ENCODE data around the gene RAD9B.
"Not testable (repeated sequence)": the region's sequence is repeated elsewhere in the genome, so short reads cannot be mapped to it uniquely, and the experiment has no call there.

RAD9B gene

DNA sequence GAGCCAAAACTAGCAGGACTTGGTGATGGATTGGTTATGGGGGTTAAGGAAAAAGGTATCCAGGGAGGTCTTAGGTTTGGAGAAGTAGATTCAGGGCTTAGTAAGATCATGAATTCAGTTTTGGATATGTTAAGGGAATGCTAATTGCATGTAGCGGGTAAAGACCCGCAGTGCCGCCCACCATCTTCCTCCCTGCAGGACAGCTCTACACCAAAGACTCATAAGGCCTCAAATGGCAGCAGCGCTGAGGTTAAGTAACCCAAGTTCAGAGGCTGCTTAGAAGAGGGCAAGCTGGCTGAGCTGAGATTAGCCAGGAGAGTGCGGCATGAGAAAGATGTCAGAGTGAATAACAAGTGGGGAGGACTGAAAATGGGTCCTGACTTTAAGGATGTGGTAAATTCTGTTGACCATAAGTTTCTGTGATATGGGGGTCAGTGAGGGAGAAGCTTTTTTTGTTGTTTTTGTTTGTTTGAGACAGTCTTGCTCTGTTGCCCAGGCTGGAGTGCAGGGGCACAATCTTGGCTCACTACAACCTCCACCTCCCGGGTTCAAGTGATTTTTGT, 26.2 kb downstream of the RAD9B start:
- DNase-seq (ENCODE audit: low read depth), result no peak

DNA sequence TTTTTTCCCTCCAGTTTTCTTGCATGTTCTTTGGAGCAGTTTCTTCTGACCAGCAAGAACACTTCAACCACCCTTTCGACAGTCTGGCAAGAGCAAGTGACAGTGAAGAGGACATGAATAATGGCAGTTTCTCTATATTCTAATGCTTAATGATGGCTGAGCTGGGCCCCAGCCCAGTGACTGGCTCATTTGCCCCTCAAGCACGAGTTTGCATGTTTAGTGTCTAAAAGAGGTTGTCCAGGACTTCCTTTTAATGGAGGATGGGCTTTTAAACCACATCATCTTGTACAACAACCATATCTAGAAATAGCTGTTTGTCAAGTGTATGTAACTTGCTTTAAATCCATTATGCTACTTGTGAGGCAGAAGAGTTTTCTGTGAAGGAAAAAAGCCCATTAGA, 28.4 kb downstream of the RAD9B start:
- no peak for DNase-seq (ENCODE audit: low read depth)

DNA sequence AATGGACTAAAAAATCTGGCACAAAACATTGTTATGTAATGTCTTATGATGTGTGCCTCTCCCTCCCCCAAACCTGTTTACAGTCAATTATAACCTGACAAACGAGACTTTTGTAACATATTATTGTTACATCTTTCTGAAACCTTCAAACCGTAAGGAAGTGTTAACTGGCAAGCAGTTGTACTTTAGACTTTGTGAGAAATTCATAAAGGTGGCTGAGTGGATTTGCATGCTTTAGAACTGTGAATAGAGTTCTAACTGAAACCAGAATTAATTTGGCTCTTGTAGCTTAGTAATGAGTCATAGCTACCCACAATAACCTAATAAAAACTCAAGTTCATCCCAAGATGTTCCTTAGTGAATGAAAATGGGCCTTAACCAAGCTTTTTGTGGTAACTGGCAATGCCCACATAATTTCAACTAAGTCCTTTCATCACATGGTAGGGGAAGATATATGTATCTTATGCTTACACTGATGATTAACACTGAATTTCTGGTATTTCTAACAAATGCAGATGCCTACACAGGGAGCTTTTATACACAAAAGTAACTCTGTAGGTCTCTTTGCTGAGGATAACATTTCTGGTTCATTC, 29.7 kb downstream of the RAD9B start:
- DNase-seq (ENCODE audit: low read depth), result no peak

DNA sequence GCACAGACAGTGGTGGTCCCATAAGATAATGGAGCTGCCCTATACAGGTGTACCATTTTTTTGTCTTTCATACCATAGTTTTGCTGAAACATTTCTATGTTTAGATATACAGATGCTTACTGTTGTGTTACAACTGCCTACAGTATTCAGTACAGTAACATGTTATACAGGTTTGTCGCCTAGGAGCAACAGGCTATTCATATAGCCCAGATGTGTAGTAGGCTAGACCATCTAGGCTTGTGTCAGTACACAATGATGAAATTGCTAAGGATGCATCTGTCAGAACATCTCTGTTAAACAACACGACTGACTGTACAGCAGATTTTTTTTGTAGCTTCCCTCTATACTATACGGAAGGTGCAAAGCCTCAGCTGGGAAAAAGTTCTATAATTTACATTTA, 30.5 kb downstream of the RAD9B start:
- no peak for DNase-seq (ENCODE audit: low read depth)

DNA sequence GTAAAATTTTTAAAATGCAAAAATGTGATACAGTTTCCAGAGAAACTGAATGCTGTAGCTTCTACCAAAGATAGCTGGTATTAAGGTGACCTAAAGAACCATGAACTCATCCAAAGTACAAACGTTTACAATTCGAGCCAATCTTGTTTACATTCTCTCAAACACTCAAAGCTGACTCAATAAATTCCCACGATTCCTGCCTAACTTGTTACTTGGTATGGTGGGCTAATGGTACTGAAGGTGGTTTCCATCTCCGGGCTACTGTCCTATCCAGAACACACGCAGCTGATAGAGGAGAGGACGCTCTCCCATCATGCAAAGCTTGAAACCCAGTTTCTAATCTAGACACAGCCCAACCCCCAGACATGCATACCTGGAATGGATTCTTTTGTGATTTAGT, 31.5 kb downstream of the RAD9B start:
- no peak for DNase-seq (ENCODE audit: low read depth)

DNA sequence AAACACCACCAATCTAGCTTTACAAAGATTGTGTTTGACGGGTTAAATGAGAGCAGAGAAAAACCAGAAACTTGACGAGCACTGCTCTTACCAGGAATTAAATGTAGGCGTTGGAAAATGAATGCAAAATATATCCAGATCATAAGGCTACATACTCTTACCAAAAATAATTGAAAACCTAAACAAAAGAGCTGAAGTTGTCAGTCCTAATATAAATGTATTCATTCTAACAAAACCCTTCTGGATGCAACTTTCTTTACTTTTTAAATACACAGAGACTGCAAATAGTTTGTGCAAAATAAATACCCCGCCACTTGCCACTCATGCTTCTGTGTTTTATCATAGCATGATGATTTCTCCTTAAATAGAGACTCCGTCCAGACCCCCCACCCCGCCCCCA, 32.7 kb downstream of the RAD9B start:
- DNase-seq (ENCODE audit: low read depth), result no peak

DNA sequence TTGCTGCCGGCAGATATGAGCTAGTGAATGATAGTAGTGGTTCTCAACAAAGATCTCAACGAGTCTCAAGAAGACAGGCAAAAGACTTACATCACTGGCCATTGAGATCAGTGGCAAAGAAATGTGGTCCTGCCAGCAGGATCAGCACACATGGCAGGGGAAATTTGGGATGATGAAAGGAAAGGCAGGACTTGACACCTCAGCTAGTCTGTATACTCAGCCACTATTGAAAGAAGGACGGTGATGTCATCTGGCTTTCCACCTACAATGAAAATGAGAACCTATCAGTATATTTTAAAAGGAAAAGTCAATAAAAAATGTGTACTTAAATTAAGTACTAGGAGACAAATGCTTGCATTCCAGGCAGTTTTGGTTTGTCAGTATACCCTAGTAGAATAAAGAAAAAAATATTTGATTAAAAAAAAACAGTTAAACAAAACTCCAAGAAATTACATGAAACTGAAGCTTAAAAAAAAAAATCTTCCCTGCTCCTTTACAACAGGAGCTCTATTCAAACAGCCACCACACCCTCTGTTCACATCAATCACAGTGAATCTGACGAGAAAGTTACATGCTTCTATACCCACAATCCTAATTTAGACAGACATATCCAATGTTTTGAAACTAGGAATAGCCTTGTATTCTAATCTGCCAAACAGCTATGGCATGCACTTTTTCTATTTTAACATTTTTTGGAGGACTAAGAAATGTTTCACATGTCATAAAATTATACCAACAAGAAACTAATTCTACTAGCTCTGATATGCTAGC, 34.9 kb downstream of the RAD9B start:
- DNase-seq (ENCODE audit: low read depth), result no peak

DNA sequence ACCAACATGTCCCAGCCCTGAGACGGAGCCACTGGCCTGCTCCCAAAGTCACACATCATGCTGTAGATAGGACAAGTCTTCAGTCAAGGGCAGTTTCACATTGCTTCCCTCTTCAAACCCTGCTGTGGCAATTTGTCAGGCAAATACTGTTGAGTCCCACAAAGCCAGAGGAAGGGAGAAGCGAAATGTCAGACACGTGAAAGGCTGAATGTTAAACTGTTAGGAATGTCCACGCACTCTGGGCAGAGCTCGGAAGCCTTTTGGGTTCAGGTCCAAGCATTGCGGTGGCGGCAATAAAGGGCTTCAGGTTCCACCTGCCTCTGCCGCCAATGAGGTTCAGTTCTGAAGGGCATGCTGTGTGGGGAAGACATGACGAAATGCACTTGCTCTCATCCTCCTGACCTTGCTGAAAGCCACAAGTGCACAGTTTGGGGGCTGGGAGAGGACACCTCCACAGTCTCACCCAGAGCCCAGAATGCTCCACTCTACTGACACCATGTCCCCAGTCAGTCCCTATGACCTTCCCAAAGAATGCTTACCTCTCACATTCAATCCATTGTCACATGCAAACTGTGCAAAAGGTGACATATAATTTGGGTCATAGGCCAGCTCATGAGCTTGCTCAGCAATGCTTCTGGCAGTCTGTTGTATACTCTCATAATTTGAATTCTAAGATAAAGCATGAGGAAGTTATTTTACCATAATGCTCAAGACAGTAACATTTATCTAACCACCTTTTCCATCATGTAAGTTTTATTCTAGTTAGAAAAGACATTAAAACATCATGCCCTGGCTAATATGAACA, 35.7 kb downstream of the RAD9B start:
- DNase-seq (ENCODE audit: low read depth), result no peak

DNA sequence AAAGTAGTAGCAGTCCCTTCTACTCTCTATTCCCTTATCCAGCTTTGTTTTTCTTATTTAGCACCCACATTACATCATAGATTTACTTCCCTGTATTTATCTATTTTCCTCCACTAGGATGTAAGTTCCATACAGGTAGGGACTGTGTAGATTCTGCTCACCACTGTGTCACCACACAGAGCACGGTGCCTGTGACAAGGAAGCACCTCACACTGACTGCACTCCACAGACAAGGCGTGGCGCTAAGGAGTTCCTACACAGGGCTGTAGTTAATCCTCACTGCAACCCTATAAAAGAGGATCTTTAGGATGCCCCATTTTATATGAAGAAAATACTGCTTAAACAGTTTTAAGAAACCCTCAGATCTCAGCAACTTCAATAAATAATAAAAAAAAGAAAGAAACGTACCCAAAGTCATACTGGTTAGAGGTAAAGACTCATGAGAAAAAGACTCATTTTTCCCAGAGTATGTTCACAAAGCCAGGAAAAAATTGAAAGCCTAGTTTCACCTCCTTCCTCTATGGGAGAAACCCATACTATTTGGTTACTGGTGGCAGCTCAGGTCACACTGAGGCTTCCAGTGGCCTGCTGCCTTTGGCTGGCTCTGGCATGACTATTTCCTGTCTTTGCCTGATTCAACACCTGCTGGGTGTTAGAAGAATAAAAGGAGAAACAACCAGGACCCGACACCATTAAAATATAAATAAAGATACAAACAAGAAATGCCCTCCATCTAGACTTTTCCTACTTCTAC, 36.9 kb downstream of the RAD9B start:
- no peak for DNase-seq (ENCODE audit: low read depth)

DNA sequence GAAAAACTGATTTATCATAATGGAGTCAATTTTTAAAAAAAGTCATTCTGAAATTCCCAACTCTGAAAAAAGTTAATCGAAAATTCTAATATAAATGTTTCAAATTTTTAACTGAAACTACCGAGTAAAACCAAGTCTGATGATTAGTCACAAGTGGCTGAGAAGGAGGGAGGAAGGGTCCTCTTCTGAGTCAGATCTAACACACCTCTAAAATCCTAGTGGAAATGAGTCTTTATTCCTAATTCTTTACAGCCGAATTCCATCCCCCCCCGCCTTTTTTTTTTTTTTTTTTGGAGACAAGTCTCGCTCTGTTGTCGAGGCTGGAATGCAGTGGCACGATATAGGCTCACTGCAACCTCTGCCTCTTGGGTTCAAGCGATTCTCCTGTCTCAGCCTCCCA, 37.9 kb downstream of the RAD9B start:
- DNase-seq (ENCODE audit: low read depth), result no peak

DNA sequence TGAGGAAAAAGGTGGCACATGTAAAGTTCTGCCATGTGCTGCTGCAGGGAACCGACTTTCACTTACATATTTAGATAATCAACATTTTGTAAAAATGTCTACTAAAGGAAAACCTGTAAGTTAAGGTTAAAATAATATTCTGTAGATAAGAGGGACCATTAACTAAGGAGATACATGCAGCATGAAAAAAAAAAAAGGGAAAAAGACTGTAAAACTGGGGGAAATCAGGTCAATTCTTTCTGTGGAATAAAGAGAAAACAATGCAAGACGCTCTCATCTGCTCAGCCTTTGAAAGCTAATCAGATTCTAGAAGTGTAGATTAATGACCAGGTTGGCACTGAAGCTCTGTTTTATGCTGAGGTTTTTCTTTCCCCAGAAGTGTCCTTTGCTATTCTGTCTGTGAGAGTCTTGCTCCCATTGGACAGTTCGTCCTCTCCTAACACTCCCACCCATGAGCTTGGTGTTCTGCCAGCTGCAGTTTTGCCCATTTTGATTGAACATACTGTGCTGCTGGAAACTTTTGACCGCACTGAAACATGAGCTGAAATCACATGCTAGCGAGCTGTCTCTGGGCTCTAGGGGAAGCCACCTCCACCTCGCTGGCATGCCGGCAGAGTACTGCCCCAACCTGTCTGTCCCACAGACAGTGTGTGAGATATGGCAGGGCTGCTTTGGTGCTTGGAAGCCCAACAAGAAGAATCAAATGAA, 41.3 kb downstream of the RAD9B start:
- no peak for DNase-seq (ENCODE audit: low read depth)

DNA sequence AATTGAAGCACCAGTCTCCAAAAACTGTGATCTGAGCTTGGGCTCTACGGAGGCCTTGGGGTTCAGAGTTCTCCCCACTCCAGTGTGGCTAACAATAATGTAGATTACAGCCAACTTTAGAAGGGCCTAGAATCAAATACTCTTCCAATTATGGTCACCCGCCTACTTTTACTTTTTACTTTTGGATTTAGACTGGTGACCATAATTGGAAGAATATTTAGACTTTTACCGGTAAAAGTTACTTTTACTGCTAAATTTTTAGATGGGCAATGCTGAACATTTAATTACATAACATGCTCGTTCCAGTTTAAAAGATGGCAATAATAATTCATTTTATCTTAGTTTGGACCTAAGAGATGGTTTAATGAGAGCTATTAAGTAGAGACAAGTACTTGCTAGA, 41.8 kb downstream of the RAD9B start:
- no peak for DNase-seq (ENCODE audit: low read depth)

DNA sequence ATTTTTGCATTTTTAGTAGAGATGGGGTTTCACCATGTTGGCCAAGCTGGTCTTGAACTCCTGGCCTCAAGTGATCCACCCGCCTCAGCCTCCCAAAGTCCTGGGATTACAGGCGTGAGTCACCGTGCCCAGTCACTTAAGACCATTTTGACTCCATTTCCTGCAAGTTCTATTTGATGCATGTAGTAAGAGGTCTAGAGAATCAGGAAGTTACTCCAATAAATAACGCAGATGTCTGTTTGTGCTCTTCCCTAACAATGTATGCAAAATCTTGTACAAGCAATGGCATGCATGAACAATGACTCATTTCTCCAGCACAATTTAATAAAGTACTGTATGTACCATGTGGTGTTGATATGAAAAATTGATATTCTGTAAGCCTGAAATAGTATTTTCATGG, 43.1 kb downstream of the RAD9B start:
- not testable (repeated sequence) for DNase-seq (ENCODE audit: low read depth)

DNA sequence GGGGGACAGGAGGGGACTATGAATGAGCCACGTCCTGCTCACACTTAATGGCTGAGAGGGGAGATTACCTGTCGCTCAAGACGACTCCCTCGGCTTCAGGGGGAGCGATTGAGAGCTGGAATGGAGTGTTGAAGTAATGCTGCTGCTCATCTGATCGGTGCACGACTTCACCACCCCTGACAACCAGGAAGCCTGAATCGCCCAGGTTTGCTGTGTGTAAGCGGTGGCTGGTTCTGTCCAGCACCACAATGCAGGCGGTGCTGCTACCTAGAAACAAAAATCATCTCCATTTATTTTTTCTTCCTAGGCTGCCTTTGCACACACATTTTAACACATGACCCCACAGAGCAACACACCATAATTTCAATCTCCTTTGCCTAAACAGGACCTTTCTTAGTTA, 43.7 kb downstream of the RAD9B start:
- DNase-seq (ENCODE audit: low read depth), result no peak

DNA sequence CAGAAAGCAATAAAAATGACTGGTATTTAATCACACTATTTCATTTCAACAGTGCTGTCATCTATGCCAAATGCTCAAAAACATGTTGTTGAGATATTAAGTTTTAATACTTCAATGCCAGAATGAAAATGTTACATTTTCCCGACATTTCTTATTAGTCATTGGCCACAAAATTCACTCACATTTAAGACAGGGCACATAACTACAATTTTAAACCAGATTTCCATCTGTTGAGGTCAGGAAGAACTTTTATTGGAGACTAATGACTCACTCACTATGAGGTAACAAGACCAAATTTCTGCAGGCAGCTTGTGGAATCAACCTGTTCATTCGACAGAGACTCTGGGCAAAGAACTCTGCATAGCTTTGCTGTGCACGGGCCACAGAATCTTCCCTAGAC, 44.2 kb downstream of the RAD9B start:
- DNase-seq (ENCODE audit: low read depth), result peak; percentile 81

DNA sequence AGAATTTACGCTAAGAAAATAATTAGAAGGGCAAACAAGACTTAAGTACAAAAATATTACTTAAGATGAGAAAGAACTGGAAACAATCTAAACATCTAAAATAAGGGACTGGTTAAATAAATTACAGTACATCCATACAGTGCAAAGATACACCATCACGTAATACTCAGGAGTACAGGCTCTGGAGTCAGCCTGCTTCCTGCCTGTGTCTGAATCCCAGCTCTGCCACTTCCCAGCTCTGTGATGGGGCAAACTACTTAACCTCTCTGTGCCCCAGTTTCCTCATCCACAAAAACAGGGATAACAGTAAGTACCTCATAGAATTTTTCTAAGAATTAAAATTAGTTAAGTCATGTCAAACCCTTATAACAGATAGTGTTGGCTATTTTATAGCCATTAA, 45.0 kb downstream of the RAD9B start:
- DNase-seq (ENCODE audit: low read depth), result no peak

DNA sequence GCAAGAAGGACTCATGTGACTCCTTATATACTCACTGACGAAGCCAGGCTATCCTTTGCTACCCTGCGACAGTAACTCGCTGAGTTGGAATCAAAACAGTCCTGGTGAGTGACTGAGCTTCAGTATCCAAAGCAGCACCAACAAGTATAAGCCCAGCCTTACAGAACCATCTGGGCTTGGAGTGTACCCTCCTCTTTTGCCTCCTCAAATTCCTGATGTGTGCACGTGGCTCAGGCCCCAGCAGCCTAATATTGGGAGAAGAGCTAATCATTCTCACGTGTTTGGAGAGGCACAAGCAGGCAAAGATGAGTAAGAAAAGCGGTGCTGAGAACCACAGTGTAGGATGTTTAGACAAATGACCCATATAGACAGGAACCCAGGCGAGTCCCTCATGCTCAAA, 46.5 kb downstream of the RAD9B start:
- no peak for DNase-seq (ENCODE audit: low read depth)

DNA sequence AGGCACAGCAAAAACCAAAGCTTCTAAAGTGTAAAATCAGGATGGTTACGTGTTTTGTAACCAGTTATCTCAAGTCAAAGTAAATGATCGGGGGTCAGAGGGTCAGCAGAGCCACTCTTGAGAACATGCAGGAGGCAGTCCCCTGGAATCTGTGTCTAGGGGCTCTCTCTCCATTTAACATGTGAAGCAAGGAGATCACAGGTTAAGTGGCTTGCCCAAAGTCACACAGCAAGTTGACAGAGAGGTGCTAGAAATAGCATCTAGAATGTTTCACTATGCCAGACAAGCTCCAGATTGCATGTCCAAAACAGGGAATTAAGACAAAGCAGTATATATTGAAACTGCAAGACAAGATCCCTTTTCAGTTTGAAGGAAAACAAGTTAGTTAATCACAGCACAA, 47.6 kb downstream of the RAD9B start:
- no peak for DNase-seq (ENCODE audit: low read depth)

DNA sequence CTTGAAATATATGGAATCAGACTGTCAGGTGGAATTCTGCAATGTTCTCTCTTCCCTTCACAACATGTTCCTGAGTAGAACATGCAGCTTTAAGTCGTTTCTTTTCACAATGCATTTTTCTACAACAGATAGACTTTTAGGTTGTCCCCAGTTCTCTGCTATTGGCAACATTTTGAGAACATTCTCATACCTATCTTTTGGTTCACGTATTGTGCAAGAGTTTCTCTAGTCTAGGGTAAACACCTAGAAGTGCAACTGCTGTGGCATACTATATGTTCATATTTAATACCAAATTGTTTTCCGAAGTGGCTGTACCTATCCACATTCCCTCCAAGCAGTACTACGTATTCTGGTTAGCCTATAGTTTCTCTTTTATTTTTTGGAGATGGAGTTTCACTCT, 48.9 kb downstream of the RAD9B start:
- no peak for DNase-seq (ENCODE audit: low read depth)
